ENCODE results near the gene CA4.

Gene CA4

DNA sequence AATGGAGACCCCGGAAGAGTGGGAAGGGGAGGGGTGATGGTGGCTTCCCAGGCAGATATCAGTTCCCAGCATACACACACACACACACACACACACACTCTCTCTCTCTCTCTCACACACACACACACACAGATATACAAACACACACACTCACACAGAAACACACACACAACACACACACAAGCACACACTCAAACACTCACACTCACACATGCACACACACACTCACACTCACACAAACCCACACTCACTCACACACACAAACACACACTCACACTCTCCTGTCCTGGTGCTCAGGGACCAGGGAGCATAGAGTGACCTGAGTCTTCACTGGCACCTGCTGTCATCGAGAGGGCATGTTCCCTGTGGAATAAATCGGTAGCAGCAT lies 5.6 kb downstream of the CA4 start:
- DNase-seq (ENCODE audit: low spot score), result no peak

DNA sequence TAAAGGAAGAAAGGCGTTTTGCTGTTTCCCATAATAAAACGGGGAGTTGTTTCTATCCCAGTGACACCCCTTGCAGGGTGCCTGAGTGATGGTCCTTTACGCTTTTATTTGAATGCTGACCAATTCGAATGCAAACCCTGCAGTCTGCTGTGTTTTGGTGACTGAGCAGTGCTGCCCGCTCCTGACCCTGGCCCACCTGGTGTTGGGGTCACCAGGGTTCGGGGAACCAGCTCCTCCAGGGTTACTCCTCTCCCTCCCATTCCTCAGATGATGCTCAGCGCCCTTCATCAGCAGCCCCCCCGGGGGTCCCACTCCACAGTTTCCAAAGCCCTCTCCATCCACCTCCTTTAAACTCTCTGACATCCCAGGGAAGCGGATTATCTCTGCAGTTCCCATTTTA lies 6.0 kb downstream of the CA4 start:
- no peak for DNase-seq (ENCODE audit: low spot score)

DNA sequence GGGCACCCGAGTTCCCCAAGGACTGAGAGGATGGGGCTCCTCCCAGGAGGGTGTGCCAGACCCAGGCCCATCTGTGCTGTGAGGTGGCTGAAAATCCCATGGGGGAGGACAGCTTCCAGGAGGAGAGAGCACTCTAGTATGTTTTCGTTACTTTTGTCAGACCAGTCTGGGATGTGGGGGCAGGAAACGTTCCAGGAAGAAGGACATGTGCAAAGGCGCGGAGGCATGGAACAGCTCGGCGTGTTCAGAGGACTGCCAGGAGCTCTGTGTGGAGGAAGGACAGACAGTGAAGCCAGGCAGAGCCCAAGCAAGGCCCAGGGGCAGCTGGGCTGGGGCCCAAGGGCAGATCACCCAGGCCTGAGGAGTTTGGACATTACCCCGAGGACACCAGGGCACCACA lies 7.0 kb downstream of the CA4 start:
- DNase-seq (ENCODE audit: low spot score), result no peak

DNA sequence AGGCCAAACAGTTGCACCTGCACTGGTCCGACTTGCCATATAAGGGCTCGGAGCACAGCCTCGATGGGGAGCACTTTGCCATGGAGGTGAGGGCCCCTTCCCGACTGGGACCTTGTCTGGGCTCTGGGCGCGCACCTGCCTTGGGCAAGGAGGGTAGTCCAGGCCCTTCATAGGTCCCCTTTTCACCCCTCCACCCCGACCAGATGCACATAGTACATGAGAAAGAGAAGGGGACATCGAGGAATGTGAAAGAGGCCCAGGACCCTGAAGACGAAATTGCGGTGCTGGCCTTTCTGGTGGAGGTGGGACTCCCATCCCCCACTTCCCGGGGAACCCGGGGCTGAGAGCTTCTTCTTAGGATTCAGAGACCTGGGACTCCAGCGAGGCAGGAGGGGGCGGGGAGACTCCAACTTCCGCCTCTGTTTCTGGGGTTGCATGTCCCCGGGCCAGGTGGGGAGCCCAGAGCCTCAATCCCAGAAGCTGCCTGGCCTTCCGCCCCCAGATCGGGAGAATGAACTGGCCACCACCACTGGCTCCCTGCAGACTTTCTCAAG lies 7.8 kb downstream of the CA4 start:
- DNase-seq (ENCODE audit: low spot score), result no peak

DNA sequence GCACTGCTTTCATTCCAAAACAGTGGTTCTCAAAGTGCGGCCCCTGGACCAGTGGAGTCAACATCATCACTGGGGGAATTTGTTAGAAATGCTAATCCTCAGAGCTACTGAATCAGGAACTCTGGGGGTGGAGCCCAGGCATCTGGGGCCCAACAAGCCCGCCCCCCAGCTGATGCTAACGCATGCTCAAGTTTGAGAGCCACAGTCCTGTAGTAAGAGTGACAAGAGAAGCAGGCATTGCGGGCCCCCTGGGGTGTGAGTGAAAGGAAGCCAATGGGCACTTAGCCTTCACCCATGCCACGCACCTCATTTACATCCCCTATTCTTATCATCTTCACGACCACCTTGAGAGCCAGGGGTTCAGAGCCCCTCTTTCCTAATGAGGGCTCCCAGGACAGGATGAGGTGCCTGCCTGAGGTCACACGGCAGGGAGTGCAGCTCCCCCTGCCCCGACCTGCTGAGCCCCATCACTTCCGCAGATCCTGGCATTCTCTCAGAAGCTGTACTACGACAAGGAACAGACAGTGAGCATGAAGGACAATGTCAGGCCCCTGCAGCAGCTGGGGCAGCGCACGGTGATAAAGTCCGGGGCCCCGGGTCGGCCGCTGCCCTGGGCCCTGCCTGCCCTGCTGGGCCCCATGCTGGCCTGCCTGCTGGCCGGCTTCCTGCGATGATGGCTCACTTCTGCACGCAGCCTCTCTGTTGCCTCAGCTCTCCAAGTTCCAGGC lies 9.1 kb downstream of the CA4 start:
- DNase-seq (ENCODE audit: low spot score), result no peak

DNA sequence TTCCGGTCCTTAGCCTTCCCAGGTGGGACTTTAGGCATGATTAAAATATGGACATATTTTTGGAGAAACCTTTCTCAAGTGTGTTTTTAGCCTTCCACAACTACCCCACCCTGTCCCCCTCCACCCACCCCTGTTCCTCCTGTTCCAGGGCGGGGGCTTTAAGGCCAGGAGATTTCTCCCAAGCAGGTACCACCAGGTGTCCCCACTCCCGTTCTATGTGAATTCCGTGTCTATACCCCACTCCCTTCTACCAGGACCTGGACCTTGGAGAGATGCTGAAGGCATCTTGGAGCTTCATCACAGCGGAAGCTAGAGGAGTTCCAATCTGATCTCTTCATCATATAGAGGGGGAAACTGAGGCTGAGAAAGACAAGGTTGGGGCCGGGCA lies 9.7 kb downstream of the CA4 start:
- DNase-seq (ENCODE audit: low spot score), result no peak

DNA sequence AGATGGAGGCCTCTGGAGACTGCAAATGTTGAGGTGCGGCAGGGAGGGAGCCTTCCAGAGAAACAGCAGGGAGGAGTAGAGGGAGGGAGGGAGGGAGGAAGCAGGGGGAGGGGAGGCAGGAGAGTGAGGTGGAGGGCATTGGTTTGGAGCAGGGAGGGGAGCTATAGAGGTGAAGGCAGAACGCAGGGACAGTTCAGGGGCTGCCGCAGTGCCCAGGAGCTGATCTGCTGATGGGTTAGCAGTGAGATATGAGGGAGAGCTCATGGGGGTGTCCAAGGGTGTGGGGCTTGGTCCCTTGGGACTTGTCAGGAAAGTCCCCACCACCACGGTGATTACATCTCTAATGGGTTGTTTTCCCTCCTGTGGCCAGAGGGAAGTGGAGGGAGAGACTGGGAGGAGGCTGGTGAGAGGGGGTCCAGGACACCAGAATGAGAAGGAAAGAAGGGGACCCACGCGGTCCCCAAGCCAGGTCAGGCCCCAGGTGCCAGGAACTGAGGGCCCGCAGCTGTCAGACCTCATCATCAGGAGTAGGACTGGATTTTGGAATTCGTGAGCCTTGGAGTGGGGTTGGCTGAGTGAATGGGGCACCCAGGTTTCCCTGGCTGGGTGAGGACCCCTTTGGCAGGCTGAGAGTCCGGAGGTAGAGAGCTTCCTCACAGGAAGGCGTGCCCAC lies 11.2 kb downstream of the CA4 start:
- no peak for DNase-seq (ENCODE audit: low spot score)

DNA sequence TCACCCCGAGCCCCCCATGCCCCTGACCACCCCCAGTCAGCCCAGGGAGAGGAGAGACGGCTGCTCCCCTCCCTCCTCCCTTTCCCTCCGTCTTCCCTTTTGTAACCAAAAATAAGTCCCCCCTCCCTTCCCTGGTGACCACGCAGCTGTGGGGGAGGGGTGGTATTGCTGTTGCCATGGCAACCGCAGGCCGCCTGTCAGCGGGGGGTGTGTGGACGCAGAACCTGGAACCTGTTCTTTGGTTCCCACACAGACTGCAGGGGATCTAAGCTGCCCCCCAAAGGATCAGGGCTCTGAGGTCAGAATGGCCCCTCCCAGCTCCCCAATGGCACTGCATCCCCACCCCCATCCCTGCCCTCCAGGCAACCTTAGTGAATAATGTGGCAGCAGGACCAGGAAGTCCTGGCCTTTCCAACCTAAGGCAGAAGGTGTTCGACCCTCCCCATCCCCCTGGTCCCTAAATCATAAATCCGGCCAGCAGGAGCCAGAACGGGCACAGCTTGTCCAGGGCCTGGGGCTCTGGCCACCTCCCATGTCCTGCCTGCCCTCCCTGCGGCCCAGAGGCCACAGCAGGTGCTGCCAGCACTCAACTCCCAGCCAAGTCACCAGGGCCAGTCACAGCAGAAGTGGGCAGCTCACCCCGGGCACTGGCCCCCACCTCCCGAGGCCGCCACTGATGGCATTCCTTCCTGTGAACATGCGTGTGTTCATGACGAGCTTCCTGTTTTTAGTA lies 12.0 kb downstream of the CA4 start:
- DNase-seq (ENCODE audit: low spot score), result no peak

DNA sequence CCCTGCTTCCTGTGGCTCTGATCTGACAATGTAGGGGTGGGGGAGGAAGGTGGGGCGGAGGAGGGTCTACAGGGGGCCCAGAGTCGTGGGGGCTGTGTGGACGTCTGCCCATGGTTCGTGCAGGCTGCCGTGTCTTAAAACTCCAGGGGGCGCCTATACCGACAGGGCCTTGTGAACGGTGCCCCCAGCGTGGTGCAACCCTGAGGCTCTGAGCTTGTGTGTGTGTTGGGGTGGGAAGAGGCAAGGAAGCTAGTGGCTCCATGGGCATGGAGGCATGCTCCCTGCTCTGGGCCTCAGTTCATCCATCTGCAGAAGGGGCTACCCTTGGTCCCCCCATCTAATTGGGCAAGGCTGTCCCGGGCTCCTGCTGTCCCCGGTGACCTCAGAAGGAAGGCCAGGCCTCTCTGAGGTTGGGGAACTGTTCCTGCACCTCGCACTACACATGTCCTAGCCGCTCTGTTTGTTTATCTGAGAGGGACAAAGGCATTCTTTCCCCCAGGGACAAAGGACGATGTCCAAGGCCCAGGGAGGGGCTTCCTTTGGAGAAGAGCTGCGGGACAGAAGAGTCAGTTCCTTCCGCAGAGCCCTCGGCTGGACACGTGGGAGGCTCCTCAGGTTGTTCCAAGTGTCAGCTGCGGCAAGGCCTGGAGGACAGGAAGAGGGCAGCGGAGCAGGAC lies 13.5 kb downstream of the CA4 start:
- no peak for DNase-seq (ENCODE audit: low spot score)

DNA sequence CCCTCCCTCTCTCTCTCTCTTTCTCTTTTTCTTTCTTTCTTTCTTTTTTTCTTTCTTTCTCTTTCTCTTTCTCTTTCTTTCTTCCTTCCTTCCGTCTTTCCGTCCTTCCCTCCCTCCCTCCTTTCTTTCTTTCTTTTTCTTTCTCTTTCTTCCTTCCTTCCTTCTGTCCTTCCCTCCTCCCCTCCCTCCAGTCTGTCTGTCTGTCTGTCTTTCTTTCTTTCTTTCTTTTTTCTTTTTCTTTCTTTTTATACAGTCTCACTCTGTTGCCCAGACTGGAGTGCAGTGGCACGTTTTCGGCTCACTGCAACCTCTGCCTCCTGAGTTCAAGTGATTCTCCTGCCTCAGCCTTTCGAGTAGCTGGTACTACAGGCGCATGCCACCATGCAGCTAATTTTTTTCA lies 14.4 kb downstream of the CA4 start:
- DNase-seq (ENCODE audit: low spot score), result no peak

DNA sequence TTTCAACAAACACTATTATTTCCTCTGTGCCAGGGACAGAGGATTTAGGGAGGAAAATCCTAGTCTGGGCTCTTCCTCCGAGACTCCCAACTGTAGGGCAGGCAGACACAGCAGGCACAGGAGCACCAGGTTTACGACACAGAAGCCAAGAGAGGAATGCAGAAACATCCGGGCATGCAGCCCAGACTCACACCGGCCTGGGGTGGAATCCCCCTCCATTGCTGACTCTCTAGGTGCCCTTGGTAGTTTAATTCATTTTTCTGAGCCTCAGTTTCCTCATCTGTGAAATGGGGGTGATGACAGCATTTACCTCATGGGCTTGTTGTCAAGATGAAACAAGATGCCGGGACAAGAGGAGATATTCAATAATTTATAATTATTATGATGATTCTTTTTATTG lies 14.9 kb downstream of the CA4 start:
- no peak for DNase-seq (ENCODE audit: low spot score)

DNA sequence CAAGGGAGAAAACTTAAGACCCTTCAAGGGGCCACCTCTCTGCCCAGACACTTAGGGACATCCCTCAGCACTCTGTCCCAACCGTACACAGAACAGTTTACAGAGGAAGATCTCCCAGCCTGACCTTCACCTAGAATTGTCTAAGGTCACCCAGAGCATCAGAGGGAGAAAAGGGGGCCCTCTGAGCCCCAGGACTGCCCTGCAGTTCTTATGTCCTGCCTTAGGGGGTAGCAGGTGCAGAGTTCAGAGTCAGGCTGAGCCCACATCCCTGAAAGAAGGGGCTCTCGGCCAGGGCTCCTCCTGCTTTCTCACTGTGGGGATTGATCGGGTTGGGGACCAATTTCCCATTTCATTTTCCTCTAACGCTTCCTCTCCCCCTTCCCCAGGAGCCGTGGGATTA lies 15.4 kb downstream of the CA4 start:
- DNase-seq (ENCODE audit: low spot score), result no peak

DNA sequence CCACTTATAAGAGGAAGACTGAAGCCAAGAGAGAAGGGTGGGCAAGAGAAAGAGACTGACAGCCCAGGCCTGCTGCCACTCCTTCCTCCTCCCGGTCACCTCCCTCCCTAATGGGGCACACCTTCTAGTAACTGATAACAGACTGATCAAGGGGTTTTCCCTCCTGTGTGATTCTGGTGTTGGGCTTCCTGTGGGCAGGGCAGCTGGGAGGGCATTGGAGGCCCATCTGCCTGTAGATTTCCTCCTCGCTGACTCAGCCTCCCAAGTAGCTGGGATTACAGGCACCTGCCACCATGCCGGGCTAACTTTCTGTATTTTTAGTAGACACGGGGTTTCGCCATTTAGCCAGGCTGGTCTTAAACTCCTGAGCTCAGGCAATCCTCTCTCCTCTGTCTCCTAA lies 16.2 kb downstream of the CA4 start:
- peak; percentile 49 for DNase-seq (ENCODE audit: low spot score)

DNA sequence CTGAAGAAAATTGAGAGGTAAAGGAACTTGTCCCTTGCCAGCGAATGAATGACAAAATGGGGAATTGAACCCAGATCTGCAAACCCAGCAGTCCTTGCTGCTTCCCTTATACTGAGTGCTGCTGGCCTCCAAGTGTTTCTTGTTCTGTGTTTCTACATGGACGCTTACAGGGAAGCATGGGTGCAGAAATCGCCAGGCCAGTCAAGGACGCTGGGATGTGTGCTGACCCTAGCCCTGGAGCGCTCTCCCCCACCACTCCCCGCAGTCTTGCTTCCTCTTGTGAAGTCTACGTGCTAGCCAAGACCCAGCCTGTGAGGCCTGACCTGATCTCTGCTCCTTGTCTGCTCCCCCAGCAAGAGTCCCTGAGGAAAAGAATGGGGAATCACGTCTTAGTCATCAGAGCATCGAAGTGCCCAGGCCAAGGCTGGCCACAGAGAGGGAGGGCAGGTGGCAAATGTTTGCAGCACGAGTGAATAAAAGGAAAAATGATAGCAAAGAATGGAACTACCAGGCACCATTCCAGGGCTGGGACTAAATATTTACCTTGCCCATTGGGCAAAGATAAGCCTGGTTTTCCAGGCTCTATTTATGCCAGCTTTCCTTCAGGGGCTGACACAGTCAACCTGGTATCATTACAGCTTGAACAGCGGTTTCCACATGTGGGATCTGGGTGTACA lies 17.4 kb downstream of the CA4 start:
- peak; percentile 57 for DNase-seq (ENCODE audit: low spot score)

DNA sequence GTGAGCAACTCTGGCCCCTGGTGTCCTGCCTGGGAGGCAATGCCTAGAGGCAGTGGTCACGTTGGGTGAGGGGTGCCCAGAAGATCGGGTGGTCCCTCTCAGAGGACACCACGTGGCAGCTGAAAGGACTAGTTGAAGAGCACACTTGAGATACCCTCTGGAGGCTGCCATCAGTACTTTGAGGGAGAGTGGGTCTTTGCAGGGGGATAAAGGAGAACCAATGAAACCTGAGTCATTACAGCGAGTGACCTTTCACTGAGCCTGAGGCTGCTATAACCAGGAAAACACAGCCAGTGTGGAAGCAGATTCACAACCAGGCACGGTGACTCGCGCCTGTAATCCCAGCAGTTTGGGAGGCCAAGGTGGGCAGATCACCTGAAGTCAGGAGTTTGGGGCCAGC lies 18.9 kb downstream of the CA4 start:
- DNase-seq (ENCODE audit: low spot score), result no peak

DNA sequence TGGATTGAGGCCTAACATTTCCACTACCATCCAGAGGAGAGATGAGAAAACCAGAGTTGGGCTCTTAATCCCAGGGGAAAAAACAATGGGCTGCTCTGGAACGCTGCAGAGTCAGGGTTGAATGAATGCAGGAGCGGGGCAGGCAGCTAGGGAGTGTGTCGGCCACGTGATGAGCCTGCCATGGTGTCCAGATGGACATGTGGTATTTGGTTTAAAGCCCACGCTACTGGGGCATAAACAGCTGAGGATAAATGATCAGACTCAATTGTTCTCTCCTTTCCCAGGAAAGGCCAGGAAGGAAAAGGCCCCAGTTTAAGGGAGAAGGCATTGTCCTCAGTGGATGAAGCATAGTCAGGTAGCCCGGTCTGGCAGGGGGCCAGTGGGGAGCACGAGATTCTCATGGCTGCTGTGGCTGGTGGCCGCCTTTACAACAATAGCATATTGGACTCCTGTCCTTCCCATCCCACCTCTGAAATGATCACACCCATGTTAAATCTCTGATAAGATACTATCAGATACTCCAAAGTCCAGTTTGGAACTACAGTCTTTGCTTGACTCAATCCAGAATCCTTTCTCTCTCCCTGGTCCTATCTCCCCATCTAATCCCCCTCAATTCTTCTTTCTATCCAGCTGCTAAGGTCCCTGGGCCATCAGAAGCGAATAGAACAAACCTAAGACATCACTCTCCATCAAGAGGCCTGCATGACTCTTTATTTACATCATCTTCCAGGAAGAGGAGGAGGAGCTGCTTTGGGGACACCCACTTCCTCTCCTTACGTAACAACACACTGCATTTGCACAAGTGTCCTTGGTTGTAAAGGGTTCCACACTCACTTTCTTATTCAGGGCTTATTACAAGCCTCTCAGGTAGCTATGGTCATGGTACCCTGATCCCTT lies 20.4 kb downstream of the CA4 start:
- no peak for DNase-seq (ENCODE audit: low spot score)

DNA sequence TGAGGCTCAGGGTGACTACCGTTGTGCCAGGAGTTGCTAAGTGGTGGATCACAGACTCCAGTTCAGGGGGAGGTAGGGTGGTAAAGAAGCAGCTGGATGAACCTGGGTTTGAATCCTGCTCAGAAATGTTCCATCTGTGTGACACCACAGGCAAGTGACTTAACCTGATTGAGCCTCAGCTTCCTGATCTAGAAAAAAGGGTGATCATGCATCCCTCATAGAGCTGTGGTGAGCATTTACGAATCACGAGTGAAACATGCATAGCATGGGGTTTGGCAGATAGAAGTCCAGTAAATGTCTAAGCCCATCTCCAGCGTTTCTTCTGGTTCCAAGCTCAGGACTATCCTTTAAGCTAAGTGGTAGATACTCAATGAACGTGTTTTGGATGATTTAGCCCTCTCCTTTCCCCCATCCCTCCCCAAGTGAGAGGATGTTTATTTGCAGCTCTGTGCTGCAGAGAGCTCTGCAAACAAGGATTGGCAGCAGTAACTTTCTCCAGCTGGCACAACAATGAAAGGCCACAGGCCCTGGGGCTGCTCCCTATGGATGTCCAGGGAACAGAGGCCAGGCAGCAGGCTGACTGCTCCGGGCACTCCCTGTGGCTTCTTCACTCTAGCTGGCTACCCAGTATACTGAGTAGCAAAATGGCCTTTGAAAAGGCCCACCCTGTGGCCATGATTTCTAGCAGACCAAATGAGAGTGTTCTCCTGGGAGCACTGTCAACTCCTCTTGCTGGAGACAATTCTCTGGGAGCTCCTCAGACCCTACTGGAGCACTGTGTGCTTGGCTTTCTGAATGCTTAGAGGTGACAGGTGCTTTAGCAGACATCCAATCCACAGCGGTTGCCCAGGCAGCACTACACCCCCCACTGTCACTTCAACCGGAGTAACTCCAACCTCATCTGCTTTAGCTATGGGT lies 21.3 kb downstream of the CA4 start:
- DNase-seq (ENCODE audit: low spot score), result no peak

DNA sequence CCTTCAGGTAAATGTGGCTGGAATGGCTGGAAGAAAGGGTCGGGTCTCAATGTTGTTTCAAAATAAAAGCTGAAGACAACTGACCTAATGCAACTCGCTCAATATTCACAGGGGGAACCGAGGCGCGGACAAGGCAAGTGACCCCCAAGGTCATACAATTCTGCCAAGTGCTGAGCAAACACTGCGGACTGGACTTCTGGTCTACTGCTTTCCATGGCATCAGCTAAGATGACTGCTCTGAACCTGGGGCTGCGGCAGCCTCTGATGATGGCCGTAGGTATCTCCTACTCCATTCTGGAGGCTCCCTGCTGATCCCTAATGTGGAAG lies 21.9 kb downstream of the CA4 start:
- DNase-seq (ENCODE audit: low spot score), result no peak

DNA sequence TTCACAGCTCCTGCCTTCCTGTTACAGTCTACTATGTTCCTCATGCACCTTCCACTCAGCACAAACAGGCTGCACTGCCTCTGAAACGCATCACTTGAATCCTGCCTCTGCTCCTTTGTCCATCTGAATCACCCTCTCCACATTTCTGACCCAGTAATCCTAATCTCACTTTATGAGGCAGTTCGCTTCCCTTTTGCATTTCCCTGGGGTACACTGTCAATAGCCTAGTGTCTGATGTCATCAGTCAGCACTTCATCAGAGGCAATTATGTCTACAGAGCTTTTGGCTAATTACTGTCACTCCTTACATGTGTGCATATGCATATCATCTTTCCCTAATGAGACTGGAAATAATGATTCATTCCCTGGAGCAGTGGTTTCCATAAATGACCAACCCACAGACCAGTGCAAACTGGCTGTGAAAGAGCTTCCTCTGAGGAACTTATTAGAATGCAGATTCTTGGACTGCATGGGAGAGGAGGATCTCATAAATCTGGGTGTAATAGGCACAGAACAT lies 23.6 kb downstream of the CA4 start:
- DNase-seq (ENCODE audit: low spot score), result peak; percentile 60

DNA sequence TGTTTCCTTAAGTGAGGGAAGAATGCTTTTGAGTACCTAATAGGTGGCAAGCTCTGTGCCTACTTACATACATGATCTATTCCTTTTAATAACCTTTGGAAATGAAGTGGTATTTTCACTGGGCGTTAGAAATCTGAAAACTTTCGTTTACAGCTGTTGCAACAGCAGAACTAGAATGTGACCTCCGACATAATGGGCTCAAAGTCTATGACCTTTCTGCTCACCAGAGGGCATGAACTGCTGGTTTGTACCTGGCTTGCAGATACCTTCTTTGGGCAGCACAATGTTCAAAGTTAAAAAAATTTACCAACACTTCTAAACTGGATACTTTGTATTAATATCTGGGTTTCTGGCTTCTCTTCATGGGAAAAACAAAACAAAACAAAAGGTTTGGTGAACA lies 24.3 kb downstream of the CA4 start:
- DNase-seq (ENCODE audit: low spot score), result no peak
